GM21367 (cell line): ENCODE measurements around the gene GTPBP6.
A peak's percentile ranks its signal among the peaks of the same experiment; 100 is the strongest.
"Not testable (repeated sequence)": the region's sequence is repeated elsewhere in the genome, so short reads cannot be mapped to it uniquely, and the experiment has no call there.

ENCODE experiments used
- ATAC-seq: cut with Tn5 transposase; IDR thresholded peaks from one replicate; pipeline ENCODE4 v1.9.1; 2021; ENCODE audit not compliant: unreplicated experiment

The GTPBP6 gene

GRCh38 chrX:335758-336155, 17.2 kb upstream of the GTPBP6 start:
- no peak for ATAC-seq

- no peak for ATAC-seq
These were observed 16.6 kb upstream of the GTPBP6 start for GRCh38 chrX:334971-335757.

- ATAC-seq: no peak
These were observed 15.8 kb upstream of the GTPBP6 start for GRCh38 chrX:334331-334891.

GRCh38 chrX:333611-334311, 15.2 kb upstream of the GTPBP6 start:
- ATAC-seq: no peak

GRCh38 chrX:332916-333610, 14.5 kb upstream of the GTPBP6 start:
- ATAC-seq: no peak

GRCh38 chrX:332496-332860, 13.9 kb upstream of the GTPBP6 start:
- ATAC-seq: no peak

GRCh38 chrX:331825-332495, 13.4 kb upstream of the GTPBP6 start:
- no peak for ATAC-seq

GRCh38 chrX:331151-331824, 12.7 kb upstream of the GTPBP6 start:
- ATAC-seq: no peak

- ATAC-seq: no peak
These were observed 12.1 kb upstream of the GTPBP6 start for GRCh38 chrX:330726-331150.

- not testable (repeated sequence) for ATAC-seq
These were observed 11.6 kb upstream of the GTPBP6 start for GRCh38 chrX:330141-330725.

- no peak for ATAC-seq
These were observed 10.8 kb upstream of the GTPBP6 start for GRCh38 chrX:329291-329910.

- no peak for ATAC-seq
These were observed 9.1 kb upstream of the GTPBP6 start for GRCh38 chrX:327660-328126.

GRCh38 chrX:324664-325063, 6.1 kb upstream of the GTPBP6 start:
- not testable (repeated sequence) for ATAC-seq

GRCh38 chrX:323721-324628, 5.4 kb upstream of the GTPBP6 start:
- no peak for ATAC-seq

GRCh38 chrX:320126-320783, 1.7 kb upstream of the GTPBP6 start:
- ATAC-seq: no peak

- no peak for ATAC-seq
These were observed 1.1 kb upstream of the GTPBP6 start for GRCh38 chrX:319579-320125.

- peak; percentile 60 for ATAC-seq
These were observed 393 bp downstream of the GTPBP6 start for GRCh38 chrX:318068-318738.
